GM12872 (cell line): ENCODE data around the gene PIGC.

Source experiments
- TF ChIP-seq, protein P1 (sequence below): IDR thresholded peaks from 3 replicates; pipeline ENCODE4 v1.5.1; 2011; ENCODE audit warnings: low read depth, mild to moderate bottlenecking, low read length, moderate library complexity; ENCODE audit not compliant: insufficient read depth

The PIGC gene

GRCh38 chr1:172398193-172398592 is 45.7 kb downstream of the PIGC start:
- TF ChIP-seq, protein P1, sequence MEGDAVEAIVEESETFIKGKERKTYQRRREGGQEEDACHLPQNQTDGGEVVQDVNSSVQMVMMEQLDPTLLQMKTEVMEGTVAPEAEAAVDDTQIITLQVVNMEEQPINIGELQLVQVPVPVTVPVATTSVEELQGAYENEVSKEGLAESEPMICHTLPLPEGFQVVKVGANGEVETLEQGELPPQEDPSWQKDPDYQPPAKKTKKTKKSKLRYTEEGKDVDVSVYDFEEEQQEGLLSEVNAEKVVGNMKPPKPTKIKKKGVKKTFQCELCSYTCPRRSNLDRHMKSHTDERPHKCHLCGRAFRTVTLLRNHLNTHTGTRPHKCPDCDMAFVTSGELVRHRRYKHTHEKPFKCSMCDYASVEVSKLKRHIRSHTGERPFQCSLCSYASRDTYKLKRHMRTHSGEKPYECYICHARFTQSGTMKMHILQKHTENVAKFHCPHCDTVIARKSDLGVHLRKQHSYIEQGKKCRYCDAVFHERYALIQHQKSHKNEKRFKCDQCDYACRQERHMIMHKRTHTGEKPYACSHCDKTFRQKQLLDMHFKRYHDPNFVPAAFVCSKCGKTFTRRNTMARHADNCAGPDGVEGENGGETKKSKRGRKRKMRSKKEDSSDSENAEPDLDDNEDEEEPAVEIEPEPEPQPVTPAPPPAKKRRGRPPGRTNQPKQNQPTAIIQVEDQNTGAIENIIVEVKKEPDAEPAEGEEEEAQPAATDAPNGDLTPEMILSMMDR, result no peak

DNA sequence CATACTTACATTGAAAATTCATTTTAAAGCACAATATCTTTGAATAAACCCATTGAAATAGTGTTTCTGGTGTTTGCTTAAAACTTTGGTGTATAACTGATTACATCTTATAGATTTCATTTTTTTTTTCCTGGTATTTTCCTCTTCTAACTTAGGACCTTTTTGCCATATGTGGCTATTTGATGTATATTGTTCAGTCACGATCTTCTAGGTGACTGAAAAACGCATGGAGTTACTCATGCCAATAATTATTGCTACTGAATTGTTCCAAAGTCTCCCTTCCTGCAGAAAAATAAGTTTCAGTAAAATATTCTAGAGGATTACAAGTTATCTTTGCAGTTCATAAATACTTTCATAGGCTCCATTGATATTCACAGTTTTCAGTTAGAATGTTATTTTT is 46.2 kb downstream of the PIGC start:
- TF ChIP-seq, protein P1, result no peak

DNA sequence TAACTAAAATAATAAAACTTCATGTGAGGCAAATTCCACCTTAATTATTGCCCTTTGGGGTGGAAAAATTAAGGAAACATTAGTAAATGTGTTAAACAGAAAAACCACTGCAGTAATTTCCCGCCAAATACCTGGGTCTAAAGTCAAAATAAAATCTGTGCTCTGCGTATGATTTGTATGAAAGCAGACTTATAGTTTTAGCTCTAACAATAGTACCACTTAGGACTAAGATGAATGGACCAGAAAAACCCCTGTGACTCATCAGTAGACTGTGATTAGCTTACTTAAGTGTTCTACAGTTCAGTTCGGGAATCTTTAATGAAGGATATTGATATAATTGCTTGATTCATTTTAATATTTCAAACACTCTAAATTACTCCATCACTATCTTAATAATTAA is 46.6 kb downstream of the PIGC start:
- TF ChIP-seq, protein P1, result no peak

- TF ChIP-seq, protein P1, result no peak
Observed at GRCh38 chr1:172395576-172395975, 48.3 kb downstream of the PIGC start.

DNA sequence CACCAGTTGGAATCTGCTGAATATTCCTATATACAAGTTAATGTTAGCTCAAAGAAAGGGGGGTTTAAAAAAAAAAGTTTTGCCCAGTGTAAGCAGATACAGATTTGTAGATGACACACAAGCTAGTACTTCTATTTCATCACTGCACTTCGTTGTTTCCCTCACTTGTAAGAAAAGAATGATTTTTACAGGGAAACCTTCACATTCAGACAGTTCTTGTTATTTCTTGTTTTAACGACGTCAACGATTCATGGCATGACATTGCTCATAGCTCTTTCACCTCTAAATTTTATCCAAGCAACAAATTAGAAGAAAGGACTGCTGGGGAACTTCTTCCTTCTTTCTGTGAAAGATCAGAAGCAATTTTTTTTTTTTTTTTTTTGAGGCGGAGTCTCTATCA is 49.1 kb downstream of the PIGC start:
- TF ChIP-seq, protein P1, result no peak

GRCh38 chr1:172394141-172394751 is 49.6 kb downstream of the PIGC start:
- TF ChIP-seq, protein P1, result no peak

DNA sequence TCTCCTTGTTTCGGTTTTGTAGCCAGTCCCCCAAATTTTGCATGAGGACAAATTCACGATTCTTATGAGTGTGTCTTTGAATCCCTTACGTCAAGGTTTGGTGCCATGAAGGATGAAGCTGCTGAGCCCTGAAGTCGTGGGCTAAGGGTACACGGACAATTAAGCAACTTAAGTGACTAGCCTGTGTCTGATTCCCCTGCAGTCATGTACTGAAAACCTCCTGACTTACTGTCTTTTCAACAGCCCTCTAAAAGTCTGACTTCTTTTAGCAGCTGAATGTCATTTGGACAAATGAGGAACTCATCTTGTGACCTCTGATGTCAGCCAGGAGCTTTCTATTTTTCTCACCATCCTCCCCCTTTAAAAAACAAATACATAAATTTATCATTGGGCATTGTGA is 50.5 kb downstream of the PIGC start:
- TF ChIP-seq, protein P1, result no peak
